GM12873 (cell line): ENCODE results near the gene SPG21.

ENCODE experiments used
- TF ChIP-seq, protein P1 (sequence below): IDR thresholded peaks from 2 replicates; pipeline ENCODE4 v1.5.1; 2012; ENCODE audit warnings: low read depth, mild to moderate bottlenecking, moderate library complexity, low read length, control low read depth; ENCODE audit not compliant: insufficient read depth; ENCODE audit errors: missing control alignments

SPG21 gene

DNA sequence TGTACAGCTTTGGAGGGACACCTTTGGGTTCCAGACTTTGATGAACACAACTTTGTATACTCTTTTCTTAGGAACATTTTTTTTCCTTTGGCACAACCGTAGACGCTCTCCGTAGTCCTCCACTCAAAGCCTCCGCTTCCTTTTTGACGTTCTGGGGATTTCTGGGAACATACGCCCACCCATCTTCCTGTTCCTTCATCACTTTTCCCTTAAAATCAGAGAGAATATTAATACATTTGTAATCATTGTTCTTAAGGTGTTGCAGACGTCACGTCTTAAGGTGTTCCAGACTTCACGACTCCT, 405 bp upstream of the SPG21 start:
- TF ChIP-seq, protein P1, sequence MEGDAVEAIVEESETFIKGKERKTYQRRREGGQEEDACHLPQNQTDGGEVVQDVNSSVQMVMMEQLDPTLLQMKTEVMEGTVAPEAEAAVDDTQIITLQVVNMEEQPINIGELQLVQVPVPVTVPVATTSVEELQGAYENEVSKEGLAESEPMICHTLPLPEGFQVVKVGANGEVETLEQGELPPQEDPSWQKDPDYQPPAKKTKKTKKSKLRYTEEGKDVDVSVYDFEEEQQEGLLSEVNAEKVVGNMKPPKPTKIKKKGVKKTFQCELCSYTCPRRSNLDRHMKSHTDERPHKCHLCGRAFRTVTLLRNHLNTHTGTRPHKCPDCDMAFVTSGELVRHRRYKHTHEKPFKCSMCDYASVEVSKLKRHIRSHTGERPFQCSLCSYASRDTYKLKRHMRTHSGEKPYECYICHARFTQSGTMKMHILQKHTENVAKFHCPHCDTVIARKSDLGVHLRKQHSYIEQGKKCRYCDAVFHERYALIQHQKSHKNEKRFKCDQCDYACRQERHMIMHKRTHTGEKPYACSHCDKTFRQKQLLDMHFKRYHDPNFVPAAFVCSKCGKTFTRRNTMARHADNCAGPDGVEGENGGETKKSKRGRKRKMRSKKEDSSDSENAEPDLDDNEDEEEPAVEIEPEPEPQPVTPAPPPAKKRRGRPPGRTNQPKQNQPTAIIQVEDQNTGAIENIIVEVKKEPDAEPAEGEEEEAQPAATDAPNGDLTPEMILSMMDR: no peak

GRCh38 chr15:64987136-64987535, 2.6 kb downstream of the SPG21 start:
- TF ChIP-seq, protein P1: no peak

GRCh38 chr15:64985366-64986033, 4.2 kb downstream of the SPG21 start:
- TF ChIP-seq, protein P1: no peak

DNA sequence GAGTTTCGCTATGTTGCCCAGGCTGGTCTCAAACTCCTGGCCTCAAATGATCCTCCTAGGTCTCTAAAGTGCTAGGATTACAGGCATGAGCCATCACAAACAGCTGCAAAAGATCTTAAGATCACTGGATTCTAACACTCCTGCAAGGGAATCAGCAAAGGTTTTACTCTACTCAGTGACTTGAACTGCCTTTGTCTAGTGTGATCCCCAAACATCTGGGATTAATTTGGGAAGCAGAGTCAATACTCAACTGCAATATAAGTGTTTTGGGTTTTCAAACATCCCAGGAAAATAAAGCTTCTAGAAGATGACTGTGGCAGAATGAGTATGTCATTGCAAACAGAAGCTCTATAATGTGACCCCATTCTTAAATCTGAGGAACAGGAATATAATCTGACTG, 7.2 kb downstream of the SPG21 start:
- TF ChIP-seq, protein P1: no peak

DNA sequence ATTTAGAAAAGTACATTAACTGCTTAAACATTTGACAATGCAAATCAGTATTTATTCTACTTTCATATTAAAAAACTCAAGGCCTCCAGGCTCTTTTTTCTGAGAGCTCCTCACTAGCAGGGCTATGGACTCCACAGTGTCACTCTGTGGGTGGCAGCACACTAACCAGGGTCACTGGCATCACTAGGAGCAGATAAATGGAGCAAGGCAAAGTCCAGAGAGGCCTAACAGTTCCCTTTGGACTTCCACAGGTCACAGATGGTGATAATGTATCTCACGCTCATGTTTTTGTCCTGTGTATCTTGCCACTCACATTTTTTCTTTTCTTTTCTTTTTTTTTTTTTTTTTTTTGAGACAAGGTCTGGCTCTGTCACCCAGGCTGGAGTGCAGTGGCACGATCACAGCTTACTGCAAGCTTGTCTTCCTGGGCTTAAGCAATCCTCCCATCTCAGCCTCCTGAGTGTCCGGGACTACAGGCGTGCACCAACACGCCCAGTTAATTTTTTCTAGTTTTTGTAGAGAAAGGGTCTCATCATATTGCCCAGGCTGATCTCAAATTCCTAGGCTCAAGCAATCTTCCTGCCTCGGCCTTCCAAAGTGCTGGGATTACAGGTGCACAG, 7.8 kb downstream of the SPG21 start:
- TF ChIP-seq, protein P1: no peak

DNA sequence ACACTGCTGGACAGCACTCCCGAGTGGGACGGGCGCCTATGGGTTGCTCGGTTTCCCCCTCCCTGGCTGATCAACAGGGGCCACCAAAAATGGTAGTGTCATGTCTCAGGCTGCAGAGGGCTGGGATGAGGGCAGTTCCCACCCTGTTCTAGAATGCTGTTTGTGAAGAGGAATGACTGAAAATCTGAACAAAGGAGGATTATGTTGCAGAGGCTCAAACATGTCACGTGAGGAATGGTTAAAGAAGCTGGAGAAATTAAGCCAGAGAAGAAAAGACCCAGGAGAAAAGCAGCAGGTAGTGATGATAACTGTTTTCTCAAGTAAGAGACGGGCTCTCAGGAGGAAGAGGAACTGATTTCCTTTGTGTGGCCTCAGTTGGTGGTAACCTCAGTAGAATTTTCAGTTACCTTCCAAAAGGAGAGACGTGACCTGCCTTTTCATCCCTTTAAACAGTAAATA, 10.4 kb downstream of the SPG21 start:
- TF ChIP-seq, protein P1: no peak

- TF ChIP-seq, protein P1: no peak
Observed at GRCh38 chr15:64975390-64975789, 14.3 kb downstream of the SPG21 start.
